HepG2 (cell line): ENCODE measurements around the gene NPAS2. TPM values are rescaled to one million over a fixed set of nuclear protein-coding genes. Genes with fewer than 3 reads are reported as not detected.

Experiments used
- CCAR2 ChIP-seq: fragments of 200-400 bp; formaldehyde crosslinking; optimal IDR thresholded peaks from 2 replicates; pipeline ENCODE3; 2018; ENCODE audit warnings: low read depth, mild to moderate bottlenecking, low read length, moderate library complexity
- FOXA3 ChIP-seq: IDR thresholded peaks from 2 replicates; pipeline ENCODE4 v1.6.1; 2016; ENCODE audit warnings: missing genetic modification reagents, missing compliant biosample characterization
- GFI1 ChIP-seq: sonication (generic); formaldehyde crosslinking; IDR thresholded peaks from 2 replicates; pipeline ENCODE4 v1.5.0; 2020; ENCODE audit warnings: missing genetic modification reagents, mild to moderate bottlenecking, borderline replicate concordance
- HES4 ChIP-seq: sonication (generic); formaldehyde crosslinking; IDR thresholded peaks from 2 replicates; pipeline ENCODE4 v1.9.0; 2021; ENCODE audit warnings: mild to moderate bottlenecking, missing genetic modification reagents, borderline replicate concordance
- KIAA2018 ChIP-seq: sonication (generic); formaldehyde crosslinking; IDR thresholded peaks from 2 replicates; pipeline ENCODE4 v1.5.0; 2020; ENCODE audit warnings: mild to moderate bottlenecking, missing genetic modification reagents, borderline replicate concordance
- PAF1 ChIP-seq: IDR thresholded peaks from 2 replicates; pipeline ENCODE4 v1.6.1; 2016; ENCODE audit warnings: missing genetic modification reagents, missing compliant biosample characterization
- PRDM15 ChIP-seq: sonication (generic); formaldehyde crosslinking; IDR thresholded peaks from 2 replicates; pipeline ENCODE4 v1.4.0; 2020; ENCODE audit warnings: missing genetic modification reagents
- SRSF1 ChIP-seq: fragments of 200-400 bp; formaldehyde crosslinking; optimal IDR thresholded peaks from 2 replicates; pipeline ENCODE3; 2017; ENCODE audit warnings: mild to moderate bottlenecking, low read depth, low read length, moderate library complexity
- YEATS2 ChIP-seq: sonication (generic); formaldehyde crosslinking; IDR thresholded peaks from 2 replicates; pipeline ENCODE4 v1.4.0; 2020; ENCODE audit warnings: missing genetic modification reagents, borderline replicate concordance
- ZNF431 ChIP-seq: sonication (generic); formaldehyde crosslinking; IDR thresholded peaks from 2 replicates; pipeline ENCODE4 v1.9.0; 2022; ENCODE audit warnings: missing genetic modification reagents, low read depth, mild to moderate bottlenecking, borderline replicate concordance
- ZNF501 ChIP-seq: sonication (generic); formaldehyde crosslinking; IDR thresholded peaks from 2 replicates; pipeline ENCODE4 v1.5.1; 2020; ENCODE audit warnings: mild to moderate bottlenecking, moderate library complexity, missing genetic modification reagents
- polyA plus RNA-seq, 8 experiments: library from polyadenylated mRNA; depleted of rRNA in 3 of 8; stranded (reverse) in 7 of 8; unstranded in 1 of 8; fragments of >200 nt; fragmentation: Illumina TruSeq in 4 of 8; extraction: Trizol in 4 of 8; gene quantifications; 2 replicates each; pipeline versions ENCODE4 v1.2.1 to v1.2.3, GENCODE V29; 2011 to 2016; ENCODE audit warnings: low read depth in 4 of 8, missing spikeins in 1 of 8, mixed read lengths in 1 of 8; ENCODE audit not compliant: insufficient read depth in 1 of 8
- total RNA-seq, 5 experiments: library from RNA; depleted of rRNA; stranded (reverse); fragments of >200 nt; fragmentation: Illumina TruSeq; extraction: Trizol; gene quantifications; 2 replicates each; pipeline ENCODE4 v1.2.3, GENCODE V29; 2016; ENCODE audit warnings: low read depth in 1 of 5
- TF ChIP-seq, protein P1 (sequence below), 2 experiments: sonication (generic) in 1 of 2; formaldehyde crosslinking in 1 of 2; IDR thresholded peaks; 2 replicates each; pipeline versions ENCODE4 v1.4.0 to v1.6.1; 2018 to 2020; ENCODE audit warnings: missing genetic modification reagents in 2 of 2, borderline replicate concordance in 1 of 2, low read depth in 1 of 2, mild to moderate bottlenecking in 1 of 2, missing biosample characterization in 1 of 2
- TF ChIP-seq, protein P2 (sequence below): sonication (generic); formaldehyde crosslinking; IDR thresholded peaks from 2 replicates; pipeline ENCODE4 v1.9.0; 2021; ENCODE audit warnings: missing genetic modification reagents, mild to moderate bottlenecking, borderline replicate concordance

The NPAS2 gene
- total and polyA plus RNA-seq, 2 of the 13 experiments (the other 11 are each of a cell fraction or from before 2014, with no cell fraction given): 14.8 to 37.5 TPM

DNA sequence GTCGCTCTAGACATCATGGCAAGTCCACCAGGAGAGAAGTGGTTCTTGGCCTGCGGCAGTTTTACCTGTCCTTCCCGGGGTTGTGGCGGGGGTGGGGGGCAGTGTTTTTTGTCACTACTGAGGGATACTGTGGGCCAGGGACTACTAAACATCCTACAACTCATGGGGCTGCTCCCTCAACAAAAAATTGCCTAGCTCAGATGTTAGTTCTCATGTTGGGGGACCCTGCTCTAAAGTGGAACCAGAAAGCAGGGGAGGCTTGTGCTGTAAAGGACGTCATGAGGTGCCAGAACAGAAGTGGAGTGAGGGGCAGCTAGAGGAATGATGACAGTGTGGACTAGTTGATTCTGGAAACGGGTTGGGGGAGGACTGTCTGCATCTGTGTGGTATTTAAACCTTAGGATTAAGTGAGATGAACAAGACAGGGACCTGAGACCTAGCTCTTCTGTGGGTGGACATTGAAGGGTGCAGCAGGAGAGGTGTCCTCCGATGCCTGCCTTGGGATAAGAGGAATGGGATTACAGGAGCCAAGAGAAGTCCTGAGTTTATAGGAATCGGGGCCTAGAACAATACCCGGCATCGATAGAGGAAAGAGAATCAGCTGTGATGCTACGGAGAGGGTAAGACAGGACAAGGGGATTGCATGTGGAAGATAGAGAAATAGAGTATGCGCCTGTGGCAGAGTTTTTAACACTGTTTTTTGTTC, 184.8 kb downstream of the NPAS2 start (continued):
- TF ChIP-seq, protein P1, sequence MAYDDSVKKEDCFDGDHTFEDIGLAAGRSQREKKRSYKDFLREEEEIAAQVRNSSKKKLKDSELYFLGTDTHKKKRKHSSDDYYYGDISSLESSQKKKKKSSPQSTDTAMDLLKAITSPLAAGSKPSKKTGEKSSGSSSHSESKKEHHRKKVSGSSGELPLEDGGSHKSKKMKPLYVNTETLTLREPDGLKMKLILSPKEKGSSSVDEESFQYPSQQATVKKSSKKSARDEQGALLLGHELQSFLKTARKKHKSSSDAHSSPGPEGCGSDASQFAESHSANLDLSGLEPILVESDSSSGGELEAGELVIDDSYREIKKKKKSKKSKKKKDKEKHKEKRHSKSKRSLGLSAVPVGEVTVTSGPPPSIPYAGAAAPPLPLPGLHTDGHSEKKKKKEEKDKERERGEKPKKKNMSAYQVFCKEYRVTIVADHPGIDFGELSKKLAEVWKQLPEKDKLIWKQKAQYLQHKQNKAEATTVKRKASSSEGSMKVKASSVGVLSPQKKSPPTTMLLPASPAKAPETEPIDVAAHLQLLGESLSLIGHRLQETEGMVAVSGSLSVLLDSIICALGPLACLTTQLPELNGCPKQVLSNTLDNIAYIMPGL (CRISPR knock-in tag; IDR thresholded peaks at IDR 0.05; ENCODE audit: borderline replicate concordance in 1 of 2, low read depth in 1 of 2): no peak
- no peak for TF ChIP-seq FOXA3 (CRISPR knock-in tag)
- no peak for TF ChIP-seq PAF1 (CRISPR knock-in tag)
- peak; percentile 43; the same call in 1 of the 2 replicates for TF ChIP-seq ZNF501 (CRISPR knock-in tag)
- no peak for TF ChIP-seq CCAR2
- TF ChIP-seq, protein P2, sequence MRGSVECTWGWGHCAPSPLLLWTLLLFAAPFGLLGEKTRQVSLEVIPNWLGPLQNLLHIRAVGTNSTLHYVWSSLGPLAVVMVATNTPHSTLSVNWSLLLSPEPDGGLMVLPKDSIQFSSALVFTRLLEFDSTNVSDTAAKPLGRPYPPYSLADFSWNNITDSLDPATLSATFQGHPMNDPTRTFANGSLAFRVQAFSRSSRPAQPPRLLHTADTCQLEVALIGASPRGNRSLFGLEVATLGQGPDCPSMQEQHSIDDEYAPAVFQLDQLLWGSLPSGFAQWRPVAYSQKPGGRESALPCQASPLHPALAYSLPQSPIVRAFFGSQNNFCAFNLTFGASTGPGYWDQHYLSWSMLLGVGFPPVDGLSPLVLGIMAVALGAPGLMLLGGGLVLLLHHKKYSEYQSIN (CRISPR knock-in tag): no peak
- TF ChIP-seq HES4: no peak
- TF ChIP-seq GFI1 (CRISPR knock-in tag): no peak
- no peak for TF ChIP-seq PRDM15 (CRISPR knock-in tag)
- TF ChIP-seq YEATS2 (CRISPR knock-in tag): no peak
- TF ChIP-seq ZNF431 (CRISPR knock-in tag): no peak
- TF ChIP-seq SRSF1: no peak
- TF ChIP-seq KIAA2018 (CRISPR knock-in tag): no peak
